H1 (cell line): ENCODE data around the gene SNX30. TPM values are rescaled to one million over a fixed set of nuclear protein-coding genes. Genes with fewer than 3 reads are reported as not detected.

Experiments used
- CTCF ChIA-PET: fragments of 300-600 bp; sonication (Branson Sonifier 250); formaldehyde crosslinking; loops from one replicate; lab custom pipeline; 2021; ENCODE audit not compliant: partially characterized antibody; lab: Charles Lee
- POLR2A ChIA-PET: fragments of 300-600 bp; sonication (Branson Sonifier 250); formaldehyde crosslinking; loops from one replicate; lab custom pipeline; 2021; ENCODE audit warnings: inconsistent platforms; ENCODE audit not compliant: partially characterized antibody; lab: Charles Lee
- DNase-seq, 2 experiments: peaks; one replicate each; pipeline versions ENCODE4 v3.0.0 to v3.0.0-alpha.2; 2010 to 2022; ENCODE audit warnings: low spot score in 2 of 2, low read depth in 1 of 2, mixed read lengths in 1 of 2
- FAIRE-seq: peaks from 2 replicates; lab custom pipeline; 2011; peaks lifted over from hg19 to GRCh38; lab: Jason Lieb, UNC
- H2AFZ ChIP-seq: 2 replicates; pipeline ENCODE4 v1.8.1; 2012; ENCODE audit warnings: low read length, inconsistent platforms
- H2AK5ac ChIP-seq: 2 replicates; pipeline ENCODE4 v1.6.1; 2013; ENCODE audit warnings: low read depth, low read length
- H2BK120ac ChIP-seq: replicated peaks from 2 replicates; pipeline ENCODE3; 2013; ENCODE audit warnings: low read depth, low read length, inconsistent platforms
- H2BK12ac ChIP-seq: 2 replicates; pipeline ENCODE4 v1.6.1; 2013; ENCODE audit warnings: low read depth, low read length
- H2BK15ac ChIP-seq: 2 replicates; pipeline ENCODE4 v1.6.1; 2013; ENCODE audit warnings: low read length
- H2BK20ac ChIP-seq: 2 replicates; pipeline ENCODE4 v1.6.1; 2013; ENCODE audit warnings: low read length
- H2BK5ac ChIP-seq: 2 replicates; pipeline ENCODE4 v1.6.1; 2013; ENCODE audit warnings: low read depth, low read length
- H3K14ac ChIP-seq: 2 replicates; pipeline ENCODE4 v1.6.1; 2013; ENCODE audit warnings: inconsistent platforms; ENCODE audit not compliant: insufficient read length
- H3K18ac ChIP-seq: 2 replicates; pipeline ENCODE4 v1.6.1; 2013; ENCODE audit warnings: low read length; ENCODE audit errors: extremely low read depth
- H3K23ac ChIP-seq: 2 replicates; pipeline ENCODE4 v1.6.1; 2013; ENCODE audit warnings: inconsistent platforms; ENCODE audit not compliant: insufficient read length
- H3K23me2 ChIP-seq: 2 replicates; pipeline ENCODE4 v1.6.1; 2013; ENCODE audit warnings: low read depth, low read length
- H3K27ac ChIP-seq: 2 replicates; pipeline ENCODE4 v1.6.1; 2011; ENCODE audit warnings: low read depth, low read length, inconsistent platforms
- H3K27me3 ChIP-seq, 4 experiments: replicated peaks in 1 of 4; 1 replicate in 1 of 4; 2 replicates in 3 of 4; pipeline versions ENCODE4 v1.6.1 to v1.8.1; 2011 to 2013; ENCODE audit warnings: low read length in 3 of 4, mild to moderate bottlenecking in 3 of 4, inconsistent platforms in 2 of 4, mixed read lengths in 2 of 4, moderate library complexity in 1 of 4; ENCODE audit not compliant: control insufficient read depth in 3 of 4, insufficient read depth in 3 of 4; ENCODE audit errors: extremely low read depth in 1 of 4
- H3K36me3 ChIP-seq, 4 experiments: 2 replicates each; pipeline versions ENCODE4 v1.6.1 to v1.8.1; 2011 to 2013; ENCODE audit warnings: mild to moderate bottlenecking in 4 of 4, low read length in 3 of 4, moderate library complexity in 2 of 4, control low read depth in 1 of 4, inconsistent platforms in 1 of 4; ENCODE audit not compliant: insufficient read depth in 4 of 4, control insufficient read depth in 2 of 4
- H3K4ac ChIP-seq: replicated peaks from 2 replicates; pipeline ENCODE3; 2013; ENCODE audit warnings: low read length, low read depth, mixed read lengths, inconsistent platforms; ENCODE audit not compliant: insufficient read length
- H3K4me1 ChIP-seq, 4 experiments: replicated peaks in 1 of 4; 1 replicate in 1 of 4; 2 replicates in 3 of 4; pipeline versions ENCODE4 v1.6.1 to v1.8.1; 2011 to 2013; ENCODE audit warnings: low read length in 3 of 4, inconsistent platforms in 2 of 4, mixed read lengths in 1 of 4; ENCODE audit not compliant: insufficient read depth in 4 of 4, control insufficient read depth in 3 of 4
- H3K4me2 ChIP-seq, 2 experiments: 2 replicates each; pipeline versions ENCODE4 v1.6.1 to v1.8.1; 2011 to 2013; ENCODE audit warnings: low read depth in 2 of 2, low read length in 2 of 2, control low read depth in 1 of 2, inconsistent platforms in 1 of 2, mild to moderate bottlenecking in 1 of 2; ENCODE audit not compliant: insufficient read depth in 1 of 2
- H3K4me3 ChIP-seq, 4 experiments: fragments of 200-600, 300-600 bp in 1 of 4; sonication (generic), shearing (Covaris generic), sonication (Bioruptor Twin) in 1 of 4; 2 replicates each; pipeline versions ENCODE4 v1.5.1 to v1.8.1; 2011 to 2016; ENCODE audit warnings: low read length in 4 of 4, low read depth in 3 of 4, control low read depth in 2 of 4, inconsistent platforms in 2 of 4, mild to moderate bottlenecking in 2 of 4, mixed read lengths in 1 of 4, moderate library complexity in 1 of 4; ENCODE audit not compliant: insufficient read depth in 2 of 4; ENCODE audit errors: extremely low read depth in 1 of 4
- H3K56ac ChIP-seq: replicated peaks from 2 replicates; pipeline ENCODE3; 2013; ENCODE audit warnings: low read depth, mild to moderate bottlenecking, mixed read lengths, low read length, inconsistent platforms; ENCODE audit not compliant: insufficient read length
- H3K79me1 ChIP-seq: 2 replicates; pipeline ENCODE4 v1.6.1; 2013; ENCODE audit warnings: low read depth, low read length, control low read depth
- H3K79me2 ChIP-seq, 2 experiments: 2 replicates each; pipeline versions ENCODE4 v1.6.1 to v1.8.1; 2012 to 2013; ENCODE audit warnings: low read length in 2 of 2, mild to moderate bottlenecking in 2 of 2, inconsistent platforms in 1 of 2; ENCODE audit not compliant: insufficient read depth in 2 of 2, control insufficient read depth in 1 of 2
- H3K9ac ChIP-seq, 4 experiments: replicated peaks in 1 of 4; 1 replicate in 1 of 4; 2 replicates in 3 of 4; pipeline versions ENCODE4 v1.6.1 to v1.8.1; 2011 to 2013; ENCODE audit warnings: low read depth in 3 of 4, low read length in 3 of 4, control low read depth in 2 of 4, mild to moderate bottlenecking in 2 of 4, moderate library complexity in 2 of 4, inconsistent platforms in 1 of 4; ENCODE audit errors: extremely low read depth in 1 of 4
- H3K9me3 ChIP-seq, 2 experiments: 2 replicates each; pipeline versions ENCODE4 v1.6.1 to v1.8.1; 2012 to 2013; ENCODE audit warnings: mild to moderate bottlenecking in 2 of 2, moderate library complexity in 2 of 2, control low read depth in 1 of 2, inconsistent platforms in 1 of 2, low read depth in 1 of 2, low read length in 1 of 2, mixed read lengths in 1 of 2; ENCODE audit not compliant: insufficient read depth in 2 of 2
- H4K20me1 ChIP-seq, 2 experiments: replicated peaks in 1 of 2; 2 replicates each; pipeline versions ENCODE3 to v1.8.1; 2011 to 2013; ENCODE audit warnings: inconsistent platforms in 2 of 2, low read length in 2 of 2, mild to moderate bottlenecking in 1 of 2; ENCODE audit not compliant: insufficient read depth in 2 of 2, control insufficient read depth in 1 of 2
- H4K5ac ChIP-seq: 2 replicates; pipeline ENCODE4 v1.6.1; 2013; ENCODE audit warnings: low read length, low read depth, mixed read lengths, inconsistent platforms; ENCODE audit not compliant: insufficient read length
- H4K8ac ChIP-seq: 2 replicates; pipeline ENCODE4 v1.8.0; 2013; ENCODE audit warnings: mild to moderate bottlenecking, moderate library complexity, low read length, inconsistent platforms; ENCODE audit not compliant: insufficient read depth; ENCODE audit errors: extremely low read depth
- H4K91ac ChIP-seq: replicated peaks from 2 replicates; pipeline ENCODE3; 2013; ENCODE audit warnings: low read length, mixed read lengths, inconsistent platforms; ENCODE audit not compliant: insufficient read length
- CTCF ChIP-seq, 3 experiments: IDR thresholded peaks; 1 replicate in 2 of 3; 2 replicates in 1 of 3; pipeline versions ENCODE4 v1.5.1 to v1.6.1; 2011; ENCODE audit warnings: low read length in 3 of 3, mild to moderate bottlenecking in 3 of 3, inconsistent platforms in 2 of 3, low read depth in 1 of 3, moderate library complexity in 1 of 3; ENCODE audit not compliant: insufficient read depth in 1 of 3; ENCODE audit errors: control extremely low read depth in 1 of 3
- HDAC6 ChIP-seq: IDR thresholded peaks from one replicate; pipeline ENCODE4 v1.7.1; 2012; ENCODE audit warnings: low read depth, mild to moderate bottlenecking, inconsistent platforms, low read length, moderate library complexity
- NANOG ChIP-seq: IDR thresholded peaks from 2 replicates; pipeline ENCODE4 v1.6.1; 2011; ENCODE audit warnings: low read length, low read depth, mild to moderate bottlenecking, inconsistent platforms; ENCODE audit not compliant: insufficient read depth, poor library complexity, severe bottlenecking
- RAD21 ChIP-seq, 2 experiments: IDR thresholded peaks in 1 of 2; conservative IDR thresholded peaks in 1 of 2; 2 replicates each; pipeline ENCODE4 v1.6.1; 2011; ENCODE audit warnings: low read depth in 2 of 2, low read length in 2 of 2, improper control_type of control experiment in 1 of 2, inconsistent platforms in 1 of 2, mild to moderate bottlenecking in 1 of 2, moderate library complexity in 1 of 2
- WGBS, 2 experiments: shearing (Covaris generic) in 1 of 2; methylation state at CpG; one replicate each; pipeline versions ENCODE4 v1.1.6 to v1.1.7; 2013 to 2015; ENCODE audit warnings: low lambda C conversion rate in 2 of 2, mixed read lengths in 2 of 2, inconsistent platforms in 1 of 2, low coverage in 1 of 2, missing lambda C conversion rate in 1 of 2; ENCODE audit not compliant: insufficient replicate concordance in 2 of 2, insufficient coverage in 1 of 2, insufficient read length in 1 of 2; ENCODE audit errors: extremely low coverage in 1 of 2, missing lambda C conversion rate in 1 of 2; 5-methylcytosine and 5-hydroxymethylcytosine counted together
- polyA plus RNA-seq, 7 experiments: library from polyadenylated mRNA; depleted of rRNA in 3 of 7; stranded (reverse) in 5 of 7; unstranded in 2 of 7; fragments of >200 nt in 5 of 7; fragments of 200-250 nt in 2 of 7; gene quantifications; 1 replicate in 5 of 7; 2 replicates in 1 of 7; 4 replicates in 1 of 7; pipeline versions ENCODE4 v1.2.1 to v1.2.3, GENCODE V29; 2011 to 2013; ENCODE audit warnings: missing spikeins in 2 of 7, mixed read lengths in 2 of 7
- total RNA-seq: library from RNA; stranded (reverse); fragmentation: NEBNext Ultra II Directional; extraction: Animal tissue kit (Norgen Biotek cat#: 25700); gene quantifications from 2 replicates; pipeline ENCODE4 v1.2.1, GENCODE V29; 2021

The SNX30 gene
- total and polyA plus RNA-seq, 2 of the 8 experiments (the other 6 are each of a cell fraction or from before 2014, with no cell fraction given) = 4.0 to 12.2 TPM

- Histone ChIP-seq H3K9ac (no peak overlapping the region), H3K14ac (no peak overlapping the region), H4K5ac (no peak overlapping the region), H3K18ac (no peak overlapping the region), H3K4ac (no peak overlapping the region), H3K4me2 (peak overlapping the region in 1 of 2 experiments; percentile 22; a peak in 1 of 4 replicates), H2AFZ (no peak overlapping the region), H2BK12ac (no peak overlapping the region), H4K91ac (no peak overlapping the region), H3K79me2 (no peaks in the 10 kb centered on the region), H3K27ac (no peak overlapping the region), H3K4me1 (peaks cover 7 to 19% (median 13%) of the 10 kb centered on the region in 4 experiments), H2BK15ac (no peak overlapping the region), H3K4me3 (no peak overlapping the region; a peak in 1 of 8 replicates), H3K27me3 (no peaks in the 10 kb centered on the region), H2BK120ac (no peak overlapping the region), H4K20me1 (peaks cover 1 to 2% of the 10 kb centered on the region in 2 experiments), H3K36me3 (no peaks in the 10 kb centered on the region; a peak in 1 of 8 replicates), H3K79me1 (peaks cover 2% of the 10 kb centered on the region; the same call in 1 of the 2 replicates), H3K56ac (no peak overlapping the region), H4K8ac (no peak overlapping the region), H2AK5ac (no peak overlapping the region), H2BK5ac (no peak overlapping the region), H3K23me2 (0 out of 2 replicates have a peak, but pooled peaks cover 2% of the 10 kb centered on the region), H3K9me3 (no peaks in the 10 kb centered on the region), H2BK20ac (no peak overlapping the region), H3K23ac (no peak overlapping the region)
- DNase-seq (peak in 1 of 2 experiments; percentile 51), FAIRE-seq (no peak)
- TF ChIP-seq NANOG = peak; percentile 51
- peak in 2 of 3 experiments; percentile 6 to 31; a peak in 1 of 4 replicates for TF ChIP-seq CTCF (IDR thresholded peaks at IDR 0.05; ENCODE audit: control extremely low read depth in 1 of 3, insufficient read depth in 1 of 3, low read depth in 1 of 3, low read length in 3 of 3)
- TF ChIP-seq RAD21 (IDR thresholded peaks at IDR 0.05 in 1 of 2, conservative IDR thresholded peaks at IDR 0.05 in 1 of 2; ENCODE audit: low read depth in 2 of 2, low read length in 2 of 2) = peak in 1 of 2 experiments; percentile 16; a peak in 1 of 4 replicates
- TF ChIP-seq HDAC6 = no peak
- ChIA-PET POLR2A (no interaction called here), CTCF (interaction anchor here (0.6 to 4.5 kb wide), 11 partner anchors 10 to 182 kb away, joined by 3 to 25 read pairs (median 3); no protein-coding TSS in a partner anchor)
- WGBS, 2 experiments = 74% methylated on average over 13 of the region's 13 CpGs; no CpG with 5 or more reads in 1 of the 2 experiments
Measured at GRCh38 chr9:112848316-112849151, 98.0 kb downstream of the SNX30 start.
